B cell (primary cell): Measurements from ENCODE around the gene TRABD. TPM values are rescaled to one million over a fixed set of nuclear protein-coding genes. Genes with fewer than 3 reads are reported as not detected.

ENCODE experiments used
- ATAC-seq: fragments of 200-7000 bp; cut with Tn5 transposase; one replicate; pipeline ENCODE4 v1.10.0; 2021; ENCODE audit warnings: low read depth, mild to moderate bottlenecking, moderate number of reproducible peaks, moderate library complexity
- CTCF ChIA-PET: fragments of 350-600 bp; sonication (Branson Sonifier 250); formaldehyde crosslinking; loops from one replicate; lab custom pipeline; 2021; ENCODE audit warnings: antibody characterized with exemption, inconsistent platforms; lab: Charles Lee
- POLR2A ChIA-PET: fragments of 350-600 bp; sonication (Branson Sonifier 250); formaldehyde crosslinking; loops from one replicate; lab custom pipeline; 2021; ENCODE audit warnings: antibody characterized with exemption; lab: Charles Lee
- DNase-seq: peaks from one replicate; pipeline ENCODE4 v3.0.0; 2013
- H2AFZ ChIP-seq: 2 replicates; pipeline ENCODE4 v1.6.1; 2012; ENCODE audit warnings: mild to moderate bottlenecking, low read depth, low read length; ENCODE audit not compliant: insufficient read depth, poor library complexity, severe bottlenecking
- H3K27ac ChIP-seq, 2 donors: 1 replicate in 1 of 2; 2 replicates in 1 of 2; pipeline ENCODE4 v1.5.1; 2012 to 2013; ENCODE audit warnings: low read length in 2 of 2, mild to moderate bottlenecking in 2 of 2, moderate library complexity in 1 of 2
- H3K27me3 ChIP-seq, 4 experiments: fragments of 200-600 bp in 1 of 4; sonication (generic) in 1 of 4; replicated peaks in 1 of 4; 1 replicate in 2 of 4; 2 replicates in 2 of 4; pipeline versions ENCODE4 v1.6.1 to v1.7.0; 2013 to 2016; ENCODE audit warnings: low read length in 3 of 4, mild to moderate bottlenecking in 2 of 4, mixed read lengths in 1 of 4, moderate library complexity in 1 of 4; ENCODE audit not compliant: insufficient read depth in 4 of 4, control insufficient read depth in 3 of 4; ENCODE audit errors: control extremely low read depth in 1 of 4
- H3K36me3 ChIP-seq, 2 experiments: replicated peaks in 1 of 2; 1 replicate in 1 of 2; 2 replicates in 1 of 2; pipeline versions ENCODE4 v1.6.1 to v1.7.1; 2013; ENCODE audit warnings: low read length in 1 of 2; ENCODE audit not compliant: insufficient read depth in 2 of 2, control insufficient read depth in 1 of 2; ENCODE audit errors: control extremely low read depth in 1 of 2, extremely low read depth in 1 of 2
- H3K4me1 ChIP-seq, 2 donors: fragments of 200-600 bp in 1 of 2; sonication (generic) in 1 of 2; 1 replicate in 1 of 2; 2 replicates in 1 of 2; pipeline versions ENCODE4 v1.5.1 to v1.6.1; 2013 to 2017; ENCODE audit warnings: low read length in 2 of 2; ENCODE audit not compliant: control insufficient read depth in 2 of 2, insufficient read depth in 2 of 2
- H3K4me2 ChIP-seq: replicated peaks from 2 replicates; pipeline ENCODE3; 2012; ENCODE audit warnings: mild to moderate bottlenecking, low read depth, low read length; ENCODE audit not compliant: poor library complexity, severe bottlenecking
- H3K4me3 ChIP-seq, 5 experiments: fragments of 200-600 bp in 1 of 5; sonication (generic) in 1 of 5; 1 replicate in 3 of 5; 2 replicates in 2 of 5; pipeline versions ENCODE4 v1.5.1 to v1.7.0; 2011 to 2016; ENCODE audit warnings: low read length in 4 of 5, mild to moderate bottlenecking in 4 of 5, low read depth in 2 of 5, control low read depth in 1 of 5, moderate library complexity in 1 of 5; ENCODE audit not compliant: insufficient read depth in 1 of 5; ENCODE audit errors: control extremely low read depth in 1 of 5, extremely low read depth in 1 of 5
- H3K79me2 ChIP-seq: fragments of 200-600 bp; sonication (generic); one replicate; pipeline ENCODE4 v1.6.0; 2016; ENCODE audit warnings: low read length; ENCODE audit not compliant: control insufficient read depth, insufficient read depth
- H3K9ac ChIP-seq: fragments of 200-600 bp; sonication (generic); 2 replicates; pipeline ENCODE4 v1.6.1; 2017; ENCODE audit warnings: mild to moderate bottlenecking, low read length, moderate library complexity
- H3K9me3 ChIP-seq, 3 donors: one replicate each; pipeline versions ENCODE4 v1.6.1 to v1.7.1; 2013; ENCODE audit warnings: low read length in 2 of 3; ENCODE audit not compliant: control insufficient read depth in 2 of 3, insufficient read depth in 1 of 3; ENCODE audit errors: control extremely low read depth in 1 of 3
- H4K20me1 ChIP-seq: 2 replicates; pipeline ENCODE4 v1.6.0; 2012; ENCODE audit warnings: mild to moderate bottlenecking, low read length; ENCODE audit not compliant: insufficient read depth, control insufficient read depth, poor library complexity, severe bottlenecking
- H3K27ac Mint-ChIP-seq: one replicate; pipeline ENCODE4 v1.8.0; 2021; ENCODE audit warnings: mixed read lengths
- H3K27me3 Mint-ChIP-seq: one replicate; pipeline ENCODE4 v1.8.0; 2021; ENCODE audit warnings: mixed read lengths
- H3K4me1 Mint-ChIP-seq: one replicate; pipeline ENCODE4 v1.8.0; 2021; ENCODE audit warnings: mixed read lengths
- H3K4me3 Mint-ChIP-seq: one replicate; pipeline ENCODE4 v1.8.0; 2021; ENCODE audit warnings: mixed read lengths
- H3K9me3 Mint-ChIP-seq: one replicate; pipeline ENCODE4 v1.8.0; 2022; ENCODE audit warnings: mixed read lengths; ENCODE audit not compliant: insufficient read depth
- CTCF ChIP-seq: fragments of 200-600 bp; IDR thresholded peaks from one replicate; pipeline ENCODE4 v1.8.0; 2022; ENCODE audit warnings: antibody characterized with exemption, mild to moderate bottlenecking
- EZH2 ChIP-seq: IDR thresholded peaks from 2 replicates; pipeline ENCODE4 v1.6.1; 2012; ENCODE audit warnings: borderline replicate concordance, low read depth, mild to moderate bottlenecking, moderate library complexity, low read length; ENCODE audit not compliant: insufficient read depth, poor library complexity, severe bottlenecking
- WGBS: methylation state at CpG from one replicate; pipeline ENCODE4 v1.1.5; 2013; ENCODE audit warnings: missing lambda C conversion rate; ENCODE audit not compliant: insufficient coverage; 5-methylcytosine and 5-hydroxymethylcytosine counted together
- intact Hi-C: fragments of 100-400 bp; cut with micrococcal nuclease; formaldehyde crosslinking; loops from one replicate; pipeline ENCODE4 v1.10.0; 2022
- polyA plus RNA-seq: library from polyadenylated mRNA; depleted of rRNA; stranded (reverse); fragments of >200 nt; gene quantifications from 2 replicates; pipeline ENCODE4 v1.2.3, GENCODE V29; 2012
- total RNA-seq, 2 donors: library from RNA; stranded (reverse); fragments of 120-200 nt in 1 of 2; gene quantifications; 1 replicate in 1 of 2; 2 replicates in 1 of 2; pipeline versions ENCODE4 v1.2.3 to v1.2.4, GENCODE V29; 2013 to 2022

The TRABD gene
- total and polyA plus RNA-seq, 2 donors (not counting 1 experiment from before 2014, with no cell fraction given): 164 to 200 TPM

- no peak overlapping the region for H3K4me3 ChIP-seq
- Mint-ChIP-seq H3K27me3 (peaks cover 33% of the 10 kb centered on the region), H3K9me3 (no peaks in the 10 kb centered on the region), H3K27ac (no peak overlapping the region), H3K4me1 (peaks cover 4% of the 10 kb centered on the region), H3K4me3 (no peak overlapping the region)
- H3K79me2 ChIP-seq: no peaks in the 10 kb centered on the region
- CTCF ChIA-PET: no interaction called here
- DNase-seq (no peak), ATAC-seq (no peak)
- no peaks in the 10 kb centered on the region for H3K36me3 ChIP-seq
- TF ChIP-seq CTCF (no peak), EZH2 (no peak)
- intact Hi-C loops: no loop called here
- H3K27me3 ChIP-seq: peaks cover 0 to 2% (median 0%) of the 10 kb centered on the region in 4 experiments
- no peak overlapping the region for H3K9ac ChIP-seq
- no peak overlapping the region for H3K4me2 ChIP-seq
- no peak overlapping the region for H2AFZ ChIP-seq
- no peaks in the 10 kb centered on the region for H4K20me1 ChIP-seq
- H3K27ac ChIP-seq: no peak overlapping the region
- 89% methylated on average over 4 of the region's 4 CpGs for WGBS
- POLR2A ChIA-PET: no interaction called here
- no peaks in the 10 kb centered on the region for H3K4me1 ChIP-seq
- no peaks in the 10 kb centered on the region for H3K9me3 ChIP-seq
Measured at GRCh38 chr22:50138041-50138440, 47.7 kb upstream of the TRABD start.

- H3K27me3 ChIP-seq: no peaks in the 10 kb centered on the region
- no peaks in the 10 kb centered on the region for H3K36me3 ChIP-seq
- Mint-ChIP-seq H3K4me1 (peaks cover 4% of the 10 kb centered on the region), H3K9me3 (no peaks in the 10 kb centered on the region), H3K27me3 (peaks cover 34% of the 10 kb centered on the region), H3K4me3 (no peak overlapping the region), H3K27ac (no peak overlapping the region)
- CTCF ChIA-PET: no interaction called here
- no peaks in the 10 kb centered on the region for H3K9me3 ChIP-seq
- POLR2A ChIA-PET: no interaction called here
- H3K4me2 ChIP-seq: no peak overlapping the region
- H3K27ac ChIP-seq: no peak overlapping the region
- no peak overlapping the region for H3K4me3 ChIP-seq
- no peak for TF ChIP-seq CTCF
- TF ChIP-seq EZH2: no peak
- WGBS: 92% methylated on average over 6 of the region's 9 CpGs
- no peak overlapping the region for H2AFZ ChIP-seq
- intact Hi-C loops: no loop called here
- DNase-seq: no peak
- no peak overlapping the region for H3K9ac ChIP-seq
- no peaks in the 10 kb centered on the region for H3K79me2 ChIP-seq
- H4K20me1 ChIP-seq: no peaks in the 10 kb centered on the region
- no peaks in the 10 kb centered on the region for H3K4me1 ChIP-seq
- ATAC-seq: no peak
Measured at GRCh38 chr22:50138988-50139387, 46.7 kb upstream of the TRABD start.
